Breast epithelium (tissue), 4 donors: ENCODE results near the gene SCRT2. TPM values are rescaled to one million over a fixed set of nuclear protein-coding genes. Genes with fewer than 3 reads are reported as not detected.
A peak's percentile ranks its signal among the peaks of the same experiment; 100 is the strongest.

Experiments
- DNase-seq, 2 donors: peaks; one replicate each; pipeline ENCODE4 v3.0.0-alpha.2; 2019; ENCODE audit warnings: low spot score in 2 of 2
- H3K27ac ChIP-seq, 2 donors: fragments of 200-600 bp; sonication (generic) in 1 of 2; one replicate each; pipeline ENCODE4 v1.5.1; 2016 to 2019; ENCODE audit warnings: mild to moderate bottlenecking in 1 of 2
- H3K27me3 ChIP-seq, 2 donors: fragments of 200-600 bp; sonication (generic) in 1 of 2; one replicate each; pipeline versions ENCODE4 v1.5.1 to v1.6.0; 2017 to 2019; ENCODE audit warnings: control low read depth in 1 of 2, mild to moderate bottlenecking in 1 of 2
- H3K36me3 ChIP-seq: fragments of 200-600 bp; one replicate; pipeline ENCODE4 v1.5.1; 2019
- H3K4me1 ChIP-seq, 2 donors: fragments of 200-600 bp; sonication (generic); one replicate each; pipeline ENCODE4 v1.5.1; 2016 to 2019; ENCODE audit warnings: control low read depth in 1 of 2
- H3K4me3 ChIP-seq, 3 donors: fragments of 200-600 bp; sonication (generic); 1 replicate in 2 of 3; 2 replicates in 1 of 3; pipeline ENCODE4 v1.5.1; 2016 to 2019; ENCODE audit warnings: mild to moderate bottlenecking in 3 of 3, moderate library complexity in 2 of 3
- H3K9me3 ChIP-seq, 2 donors: fragments of 200-600 bp; sonication (generic) in 1 of 2; one replicate each; pipeline ENCODE4 v1.5.1; 2016 to 2019; ENCODE audit warnings: control low read depth in 1 of 2
- POLR2A ChIP-seq: fragments of 450-650 bp; IDR thresholded peaks from one replicate; pipeline ENCODE4 v1.6.1; 2016; ENCODE audit warnings: antibody characterized with exemption, mild to moderate bottlenecking, moderate library complexity
- POLR2AphosphoS5 ChIP-seq, 3 donors: sonication (generic); formaldehyde crosslinking; IDR thresholded peaks; one replicate each; pipeline ENCODE4 v1.6.1; 2017; ENCODE audit warnings: antibody characterized with exemption in 3 of 3
- intact Hi-C: fragments of 100-400 bp; cut with DNase I; formaldehyde crosslinking; loops from one replicate; pipeline ENCODE4 v1.15.1; 2023; ENCODE audit warnings: low total_unique reads
- total RNA-seq, 3 donors: library from RNA; depleted of rRNA; stranded (reverse); fragments of >200 nt; gene quantifications; one replicate each; pipeline ENCODE4 v1.1.0, GENCODE V29; 2016
- TF ChIP-seq, protein P1 (sequence below), 3 donors: fragments of 450-650 bp; IDR thresholded peaks; one replicate each; pipeline ENCODE4 v1.5.1; 2016 to 2017; ENCODE audit warnings: antibody characterized with exemption in 3 of 3, mild to moderate bottlenecking in 3 of 3, moderate library complexity in 3 of 3

Gene SCRT2
- total RNA-seq, 3 donors from 2014 or later: not detected

DNA sequence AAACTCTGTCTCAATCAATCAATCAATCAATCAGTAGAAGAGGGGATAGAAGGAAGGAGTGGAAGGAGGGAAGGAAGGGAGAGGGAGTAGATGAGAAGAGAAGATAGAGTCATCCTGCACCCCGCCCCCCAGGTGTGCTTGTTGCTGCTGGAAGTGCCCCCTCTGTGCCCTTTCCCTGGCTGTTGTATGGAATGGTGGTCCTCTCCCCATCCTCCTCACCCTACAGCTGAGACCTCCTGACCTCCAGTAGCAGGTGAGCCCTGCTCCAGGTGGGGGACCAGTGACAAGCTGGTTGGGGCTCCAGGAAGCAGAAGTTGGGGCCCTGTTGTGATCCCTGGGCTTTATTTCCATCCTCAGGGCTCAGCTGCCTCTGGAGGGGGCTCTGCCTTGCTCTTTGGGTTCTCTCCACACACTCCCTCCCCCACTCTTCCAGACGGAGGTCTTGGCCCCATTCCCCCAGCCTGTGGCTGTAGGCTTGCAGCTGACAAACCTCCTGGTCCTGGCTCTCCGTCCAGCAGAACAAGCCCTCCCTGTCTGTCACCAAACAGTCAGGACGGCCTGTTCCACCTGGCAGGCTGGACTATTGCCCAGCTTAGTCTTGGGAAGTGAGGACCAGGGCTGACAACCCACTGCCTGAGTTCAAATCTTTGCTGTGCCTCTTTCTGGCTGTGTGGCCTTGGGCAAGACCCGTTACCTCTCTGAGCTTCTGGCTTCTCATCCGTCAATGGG lies 26.0 kb upstream of the SCRT2 start:
- intact Hi-C loops: no loop called here
- H3K36me3 ChIP-seq: no peaks in the 10 kb centered on the region
- DNase-seq: peak in 1 of 2 donors; percentile 48
- H3K27me3 ChIP-seq: peaks cover 0 to 56% of the 10 kb centered on the region in 2 donors
- H3K9me3 ChIP-seq: no peaks in the 10 kb centered on the region
- no peak overlapping the region for H3K4me3 ChIP-seq
- TF ChIP-seq, protein P1, sequence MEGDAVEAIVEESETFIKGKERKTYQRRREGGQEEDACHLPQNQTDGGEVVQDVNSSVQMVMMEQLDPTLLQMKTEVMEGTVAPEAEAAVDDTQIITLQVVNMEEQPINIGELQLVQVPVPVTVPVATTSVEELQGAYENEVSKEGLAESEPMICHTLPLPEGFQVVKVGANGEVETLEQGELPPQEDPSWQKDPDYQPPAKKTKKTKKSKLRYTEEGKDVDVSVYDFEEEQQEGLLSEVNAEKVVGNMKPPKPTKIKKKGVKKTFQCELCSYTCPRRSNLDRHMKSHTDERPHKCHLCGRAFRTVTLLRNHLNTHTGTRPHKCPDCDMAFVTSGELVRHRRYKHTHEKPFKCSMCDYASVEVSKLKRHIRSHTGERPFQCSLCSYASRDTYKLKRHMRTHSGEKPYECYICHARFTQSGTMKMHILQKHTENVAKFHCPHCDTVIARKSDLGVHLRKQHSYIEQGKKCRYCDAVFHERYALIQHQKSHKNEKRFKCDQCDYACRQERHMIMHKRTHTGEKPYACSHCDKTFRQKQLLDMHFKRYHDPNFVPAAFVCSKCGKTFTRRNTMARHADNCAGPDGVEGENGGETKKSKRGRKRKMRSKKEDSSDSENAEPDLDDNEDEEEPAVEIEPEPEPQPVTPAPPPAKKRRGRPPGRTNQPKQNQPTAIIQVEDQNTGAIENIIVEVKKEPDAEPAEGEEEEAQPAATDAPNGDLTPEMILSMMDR (IDR thresholded peaks at IDR 0.05): no peak
- TF ChIP-seq POLR2A: no peak
- TF ChIP-seq POLR2AphosphoS5 (IDR thresholded peaks at IDR 0.05): no peak
- no peaks in the 10 kb centered on the region for H3K4me1 ChIP-seq
- H3K27ac ChIP-seq: no peak overlapping the region

DNA sequence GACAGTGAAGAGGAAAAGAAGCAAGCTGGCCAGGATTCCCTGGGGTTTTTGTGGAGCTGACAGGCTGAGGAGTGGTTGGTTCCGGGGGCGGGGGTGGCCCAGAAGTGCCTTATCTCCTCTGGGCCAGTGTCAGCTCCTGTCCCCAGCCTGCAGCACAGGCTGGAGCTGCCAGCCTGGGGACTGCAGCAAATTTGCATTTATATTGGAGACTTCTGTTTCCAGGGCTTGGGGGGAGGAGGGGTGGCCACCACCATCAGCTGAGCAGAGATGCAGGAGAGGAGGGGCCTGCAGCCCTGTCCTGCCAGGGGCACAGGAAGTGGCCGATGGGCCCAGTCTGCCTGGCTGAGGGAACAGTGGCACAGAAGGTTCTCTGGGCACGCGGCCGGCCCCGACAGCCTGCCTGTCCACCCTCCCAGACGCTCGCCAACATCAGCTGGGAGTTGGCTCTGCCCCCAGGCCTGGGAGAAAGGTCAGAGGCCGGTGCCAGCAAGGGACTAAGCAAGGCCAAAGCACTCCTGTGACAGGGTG lies 24.3 kb upstream of the SCRT2 start:
- H3K36me3 ChIP-seq: no peaks in the 10 kb centered on the region
- no peak overlapping the region for H3K27ac ChIP-seq
- TF ChIP-seq POLR2A: no peak
- TF ChIP-seq, protein P1 (IDR thresholded peaks at IDR 0.05): no peak
- TF ChIP-seq POLR2AphosphoS5 (IDR thresholded peaks at IDR 0.05): no peak
- peaks cover 0 to 42% of the 10 kb centered on the region in 2 donors for H3K27me3 ChIP-seq
- H3K4me1 ChIP-seq: no peaks in the 10 kb centered on the region
- peak in 1 of 2 donors; percentile 31 for DNase-seq
- no peak overlapping the region for H3K4me3 ChIP-seq
- H3K9me3 ChIP-seq: no peaks in the 10 kb centered on the region
- intact Hi-C loops: no loop called here

DNA sequence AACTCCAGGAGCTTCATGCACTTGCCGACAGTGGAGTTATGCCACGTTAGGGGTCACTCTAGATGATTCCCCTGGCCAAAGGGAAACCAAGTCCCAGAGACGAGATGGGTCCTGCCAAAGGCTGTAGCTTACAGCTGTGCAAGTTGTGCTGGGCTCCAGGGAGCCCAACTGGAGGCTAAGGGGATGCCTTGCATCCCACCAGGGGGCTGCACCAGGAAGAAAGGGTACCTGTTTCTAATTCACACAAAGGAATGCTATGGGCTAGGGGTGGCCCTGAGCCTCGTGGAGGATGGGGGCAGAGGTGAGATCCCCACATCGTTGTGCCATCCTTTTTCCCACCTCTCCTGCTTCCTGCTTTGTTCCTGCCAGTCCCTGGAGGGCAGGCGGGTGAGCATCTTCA lies 23.7 kb upstream of the SCRT2 start:
- intact Hi-C loops: no loop called here
- H3K27me3 ChIP-seq: peaks cover 0 to 42% of the 10 kb centered on the region in 2 donors
- H3K36me3 ChIP-seq: no peaks in the 10 kb centered on the region
- DNase-seq: peak in 1 of 2 donors; percentile 22
- H3K4me1 ChIP-seq: no peaks in the 10 kb centered on the region
- TF ChIP-seq, protein P1 (IDR thresholded peaks at IDR 0.05): no peak
- no peak for TF ChIP-seq POLR2AphosphoS5 (IDR thresholded peaks at IDR 0.05)
- TF ChIP-seq POLR2A: no peak
- H3K27ac ChIP-seq: no peak overlapping the region
- H3K9me3 ChIP-seq: no peaks in the 10 kb centered on the region
- no peak overlapping the region for H3K4me3 ChIP-seq

DNA sequence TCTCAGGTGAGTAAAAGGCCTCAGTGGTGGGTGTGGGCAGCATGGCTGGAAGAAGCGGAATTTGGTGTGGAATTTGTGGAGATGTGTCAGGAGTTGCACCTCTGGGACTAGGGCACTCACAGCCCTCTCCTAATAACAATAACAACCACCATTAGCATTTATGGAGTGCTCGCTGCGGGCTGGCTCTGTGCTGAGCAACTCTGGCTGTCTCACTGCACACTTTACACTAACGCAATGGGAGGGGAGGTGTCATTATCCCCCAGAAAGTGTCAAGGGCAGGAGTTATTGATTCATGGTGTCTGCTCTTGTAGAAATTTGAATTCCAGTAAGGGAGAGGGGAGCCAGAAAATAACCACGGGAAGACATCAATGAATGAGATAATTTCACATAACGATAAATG lies 22.7 kb upstream of the SCRT2 start:
- DNase-seq: peak in 1 of 2 donors; percentile 19
- no peak overlapping the region for H3K4me3 ChIP-seq
- H3K27ac ChIP-seq: no peak overlapping the region
- H3K9me3 ChIP-seq: no peaks in the 10 kb centered on the region
- no peak for TF ChIP-seq POLR2AphosphoS5 (IDR thresholded peaks at IDR 0.05)
- TF ChIP-seq, protein P1 (IDR thresholded peaks at IDR 0.05): no peak
- no peaks in the 10 kb centered on the region for H3K4me1 ChIP-seq
- intact Hi-C loops: no loop called here
- no peaks in the 10 kb centered on the region for H3K36me3 ChIP-seq
- peaks cover 0 to 42% of the 10 kb centered on the region in 2 donors for H3K27me3 ChIP-seq

DNA sequence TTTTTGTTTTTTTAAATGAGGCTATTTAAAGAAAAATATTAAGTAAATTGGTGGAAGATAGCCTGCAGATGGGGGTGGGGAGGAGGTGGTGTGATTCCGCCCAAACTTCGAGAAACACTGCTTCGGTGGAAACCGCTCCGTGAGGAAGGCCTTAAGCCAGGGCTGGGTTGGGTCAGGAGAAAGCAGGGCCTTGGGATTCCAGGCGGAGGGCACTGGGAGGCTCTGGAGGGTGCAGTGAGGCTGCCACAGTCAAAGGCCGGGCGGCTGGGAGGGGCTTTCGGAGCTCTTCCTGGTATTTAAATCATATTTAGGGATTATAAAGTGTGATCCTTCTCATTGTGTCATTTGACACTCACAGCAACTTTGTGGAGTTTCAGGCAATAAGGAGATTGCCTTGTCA lies 22.2 kb upstream of the SCRT2 start:
- DNase-seq: peak in 1 of 2 donors; percentile 14
- H3K9me3 ChIP-seq: no peaks in the 10 kb centered on the region
- no peak overlapping the region for H3K27ac ChIP-seq
- peaks cover 0 to 40% of the 10 kb centered on the region in 2 donors for H3K27me3 ChIP-seq
- H3K4me1 ChIP-seq: no peaks in the 10 kb centered on the region
- H3K36me3 ChIP-seq: no peaks in the 10 kb centered on the region
- H3K4me3 ChIP-seq: no peak overlapping the region
- TF ChIP-seq POLR2AphosphoS5 (IDR thresholded peaks at IDR 0.05) (no peak), POLR2A (no peak)
- TF ChIP-seq, protein P1 (IDR thresholded peaks at IDR 0.05): no peak
- intact Hi-C loops: no loop called here
